GM21528 (cell line): ENCODE data around the gene DDX18.
"Not testable (repeated sequence)": the region's sequence is repeated elsewhere in the genome, so short reads cannot be mapped to it uniquely, and the experiment has no call there.

Source experiments
- ATAC-seq: cut with Tn5 transposase; IDR thresholded peaks from one replicate; pipeline ENCODE4 v1.9.1; 2021; ENCODE audit warnings: mild to moderate bottlenecking, moderate library complexity; ENCODE audit not compliant: unreplicated experiment, low FRiP score

The DDX18 gene

DNA sequence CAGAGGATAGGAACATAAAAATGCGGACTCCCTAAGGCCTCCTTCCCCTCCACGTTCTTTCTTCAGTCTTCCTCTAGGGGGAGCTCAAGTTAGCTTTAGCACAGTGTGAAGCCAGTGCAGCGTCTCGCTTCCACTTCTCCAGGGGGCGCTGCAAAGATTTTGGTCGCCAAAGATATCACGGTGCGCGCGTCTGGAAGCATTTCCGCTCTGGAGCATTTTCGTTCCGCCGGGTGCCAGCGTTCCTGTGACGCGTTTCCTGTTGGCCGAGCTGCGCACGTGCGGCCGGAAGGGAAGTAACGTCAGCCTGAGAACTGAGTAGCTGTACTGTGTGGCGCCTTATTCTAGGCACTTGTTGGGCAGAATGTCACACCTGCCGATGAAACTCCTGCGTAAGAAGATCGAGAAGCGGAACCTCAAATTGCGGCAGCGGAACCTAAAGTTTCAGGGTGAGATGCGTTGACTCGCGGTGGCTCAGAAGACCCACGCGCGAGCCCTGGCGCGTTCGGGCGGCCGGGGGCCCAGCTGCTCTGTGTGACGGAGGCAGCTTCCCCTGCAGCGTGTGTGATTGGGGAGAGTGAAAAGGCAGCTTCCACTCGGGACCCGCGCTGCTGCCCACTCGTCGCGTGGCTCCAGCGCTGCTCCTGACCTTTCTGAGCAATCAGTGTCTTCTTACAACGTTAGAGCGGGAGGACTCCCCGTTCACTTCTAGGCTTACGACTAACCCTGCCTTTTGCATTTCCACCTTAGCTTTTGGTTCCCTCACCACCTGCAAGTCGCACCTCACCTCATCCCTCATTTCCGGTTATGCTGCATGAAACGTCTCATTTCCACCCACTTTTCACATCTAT is at the start of gene DDX18:
DDX18 (plus strand) TSS at position 275 of the 848 bp plus-strand sequence; CDS start at position 362, 87 bp downstream.
- peak; percentile 97 for ATAC-seq

DNA sequence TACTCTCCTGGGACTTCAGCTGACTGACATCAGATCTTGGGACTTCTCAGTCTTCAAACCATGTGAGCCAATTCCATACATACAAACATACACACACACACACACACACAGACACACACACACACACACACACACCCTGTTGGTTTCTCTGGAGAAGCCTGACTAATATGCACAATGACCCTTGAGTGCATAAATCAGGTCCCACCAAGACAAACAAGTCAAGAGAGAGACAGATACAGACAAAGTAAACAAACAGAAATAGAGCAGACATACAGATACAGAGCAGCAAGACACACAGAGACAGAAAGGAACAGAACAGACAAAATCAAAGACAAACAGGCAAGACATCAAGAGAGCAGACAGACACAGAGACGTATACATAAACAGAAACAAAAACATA is 43.8 kb upstream of the DDX18 start:
- ATAC-seq = no peak

DNA sequence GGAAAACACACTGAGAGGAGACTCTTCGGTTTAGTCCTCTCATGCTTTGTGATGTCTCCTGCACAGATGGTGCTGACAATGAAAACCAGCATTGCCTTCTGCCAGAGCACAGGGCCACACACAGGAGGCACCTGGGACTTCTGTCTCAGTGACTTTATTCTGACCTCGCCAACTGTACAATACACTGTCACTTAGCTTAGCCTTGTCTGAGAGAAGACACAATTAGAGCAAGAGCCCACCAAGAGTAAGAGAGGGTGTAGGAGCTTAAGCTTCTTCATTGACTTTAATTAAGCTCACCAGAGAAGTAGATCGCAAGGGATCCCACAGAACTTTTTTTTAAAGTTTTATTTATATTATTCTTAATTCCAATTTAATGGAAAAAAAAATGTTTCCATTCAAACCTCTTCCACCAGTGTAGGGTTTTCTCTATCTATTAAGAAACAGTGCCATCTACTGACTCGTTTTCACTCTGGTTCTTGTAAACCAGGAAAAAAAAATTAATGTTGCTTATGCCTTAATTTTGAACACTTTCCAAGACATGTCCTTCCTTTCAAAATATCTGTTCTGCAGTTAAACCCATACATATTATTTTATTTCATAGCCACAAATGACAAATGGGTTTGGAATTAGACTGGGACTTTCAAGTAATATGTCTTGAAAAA is 42.4 kb upstream of the DDX18 start:
- no peak for ATAC-seq

DNA sequence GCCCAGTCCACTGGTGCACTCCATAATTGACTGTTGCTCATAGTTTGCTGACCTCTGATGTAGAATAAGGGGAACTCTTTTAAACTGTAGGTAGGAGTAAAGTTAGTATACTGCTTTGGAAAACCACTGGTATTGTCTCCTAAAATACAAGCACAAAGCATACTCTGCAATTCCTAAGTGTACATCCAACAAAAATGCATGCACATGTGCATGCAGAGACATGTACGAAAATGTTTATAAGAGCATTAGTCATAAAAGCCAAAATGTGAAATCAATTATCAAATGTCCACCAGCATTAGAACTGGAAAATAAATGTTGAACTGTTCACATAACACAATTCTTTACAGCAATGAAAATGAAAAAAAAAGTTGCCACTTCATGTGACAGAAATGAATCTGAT is 39.8 kb upstream of the DDX18 start:
- no peak for ATAC-seq

DNA sequence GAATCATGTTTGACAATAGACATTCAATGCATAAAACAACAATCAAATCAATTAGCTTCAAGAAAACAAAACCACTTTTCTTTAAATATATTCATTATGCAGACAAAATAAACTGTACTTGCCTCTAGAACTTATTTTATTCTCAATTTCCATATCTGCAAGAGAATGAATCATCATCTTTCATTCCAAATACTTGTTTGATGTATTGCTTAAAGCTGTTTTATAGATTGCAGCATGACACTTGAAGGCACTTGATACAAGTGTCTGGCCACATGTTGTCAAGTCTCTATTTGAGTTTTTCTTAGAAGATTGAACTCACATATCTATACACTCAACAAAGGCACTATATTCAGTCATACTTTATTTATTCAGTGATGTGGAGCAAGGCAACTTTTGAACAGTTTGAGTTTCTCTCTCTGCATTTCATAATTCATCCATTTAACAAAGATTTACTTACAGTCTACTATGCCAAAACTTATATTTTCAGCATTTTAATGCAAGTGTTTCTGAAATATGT is 38.7 kb upstream of the DDX18 start:
- no peak for ATAC-seq

DNA sequence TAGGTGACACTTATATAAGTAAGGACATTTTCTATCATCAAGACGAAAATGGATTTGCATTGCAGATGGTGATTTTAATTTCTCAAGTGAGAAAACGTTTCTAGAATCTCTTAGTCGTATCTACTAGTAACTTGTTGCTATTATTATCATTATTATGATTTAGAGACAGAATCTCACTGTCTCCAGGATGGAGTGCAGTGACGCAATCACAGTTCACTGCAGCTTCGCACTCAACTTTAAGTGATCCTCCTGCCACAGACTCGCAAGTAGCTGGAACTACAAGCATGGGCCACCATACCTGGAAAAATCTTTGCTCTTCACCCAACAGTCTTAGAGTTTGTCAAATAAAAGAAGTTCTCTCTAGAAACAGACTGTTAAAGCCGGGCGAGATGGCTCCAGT is 37.6 kb upstream of the DDX18 start:
- ATAC-seq = no peak

DNA sequence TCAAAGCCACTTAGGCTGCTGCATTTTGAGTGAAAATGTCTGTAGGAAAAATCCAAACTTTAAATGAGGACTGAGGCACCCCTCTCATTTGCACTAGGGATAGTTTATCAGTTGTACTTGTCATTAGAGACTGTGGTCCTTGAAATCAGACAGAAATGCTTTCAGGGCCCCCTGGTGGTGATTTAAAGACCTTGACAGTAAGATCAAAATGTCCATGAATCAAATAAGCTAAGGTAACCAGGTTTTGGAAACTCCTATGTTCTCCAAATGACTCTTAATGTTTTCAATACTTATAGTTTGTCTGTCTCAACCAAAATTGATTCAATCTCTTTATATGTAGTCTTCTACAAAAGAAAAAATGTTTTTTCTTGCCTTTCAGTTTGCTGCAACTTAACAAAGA is 28.8 kb upstream of the DDX18 start:
- ATAC-seq = peak; percentile 73

DNA sequence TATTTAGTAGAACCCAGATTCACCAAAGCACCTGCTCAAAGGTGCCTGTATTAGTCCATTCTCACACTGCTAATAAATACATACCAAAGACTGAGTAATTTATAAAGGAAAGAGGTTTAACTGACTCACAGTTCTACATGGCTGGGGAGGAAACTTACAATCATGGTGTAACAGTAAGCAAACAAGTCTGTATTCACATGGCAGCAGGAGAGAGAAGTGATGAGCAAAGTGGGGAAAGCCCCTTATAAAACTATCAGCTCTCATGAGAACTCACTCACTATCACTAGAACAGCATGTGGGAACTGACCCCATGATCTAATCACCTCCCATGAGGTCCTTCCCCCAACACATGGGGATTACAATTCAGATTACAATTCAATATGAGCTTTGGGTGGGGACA is 28.0 kb upstream of the DDX18 start:
- no peak for ATAC-seq

DNA sequence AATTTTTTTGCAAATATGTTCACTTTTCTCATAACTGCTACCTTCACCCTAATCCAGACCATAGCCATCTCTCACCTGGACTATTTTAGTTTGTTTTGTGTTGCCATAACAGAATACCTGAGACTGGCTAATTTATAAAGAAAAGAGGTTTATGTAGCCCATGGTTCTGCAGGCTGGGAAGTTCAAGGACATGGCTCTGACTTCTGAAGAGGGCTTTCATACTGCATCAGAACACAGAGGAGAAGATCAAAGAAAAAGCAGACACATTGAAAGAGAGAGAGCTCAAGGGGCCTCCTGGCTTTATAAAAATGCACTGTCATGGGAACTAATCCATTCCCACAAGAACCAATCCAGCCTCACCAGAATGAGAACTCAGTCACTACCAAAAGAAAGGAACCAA is 25.0 kb upstream of the DDX18 start:
- ATAC-seq = no peak

DNA sequence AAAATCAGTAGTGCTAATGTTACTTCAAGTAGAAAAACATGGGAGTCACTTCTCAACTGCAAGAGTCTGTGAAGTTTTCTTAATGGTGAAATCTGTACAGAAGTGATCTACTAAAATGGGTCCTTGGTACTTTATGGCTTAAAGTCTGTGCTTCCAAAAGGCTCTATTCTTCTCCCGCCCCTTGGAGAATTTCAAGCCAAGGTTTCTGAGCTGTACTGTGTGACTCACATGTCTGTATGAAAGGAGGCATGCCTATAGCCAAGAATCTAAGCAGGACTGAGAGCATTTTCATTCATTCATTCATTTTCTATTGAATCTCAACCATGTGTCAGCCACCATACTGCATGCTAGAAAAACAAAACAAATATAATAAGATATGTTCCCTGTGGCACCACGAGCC is 19.8 kb upstream of the DDX18 start:
- ATAC-seq = no peak

DNA sequence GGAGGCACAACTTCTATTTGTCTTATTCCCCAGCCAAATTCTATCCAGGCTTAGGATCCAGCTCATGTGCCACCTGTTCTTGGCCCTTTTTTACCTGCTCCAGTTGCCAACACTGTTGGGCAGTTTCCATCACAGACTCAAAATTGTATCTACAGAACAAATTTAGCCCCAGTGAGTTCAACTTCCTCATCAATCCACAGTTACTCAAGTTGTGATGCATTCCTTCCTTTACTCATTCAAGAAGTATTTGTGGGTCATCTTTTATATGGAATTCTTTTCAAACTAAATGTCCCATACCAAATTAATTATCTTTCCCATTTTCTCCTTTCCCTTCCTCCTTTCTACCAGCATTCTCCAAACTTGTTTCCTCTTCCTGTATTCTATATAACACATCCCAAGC is 12.7 kb upstream of the DDX18 start:
- ATAC-seq = no peak

DNA sequence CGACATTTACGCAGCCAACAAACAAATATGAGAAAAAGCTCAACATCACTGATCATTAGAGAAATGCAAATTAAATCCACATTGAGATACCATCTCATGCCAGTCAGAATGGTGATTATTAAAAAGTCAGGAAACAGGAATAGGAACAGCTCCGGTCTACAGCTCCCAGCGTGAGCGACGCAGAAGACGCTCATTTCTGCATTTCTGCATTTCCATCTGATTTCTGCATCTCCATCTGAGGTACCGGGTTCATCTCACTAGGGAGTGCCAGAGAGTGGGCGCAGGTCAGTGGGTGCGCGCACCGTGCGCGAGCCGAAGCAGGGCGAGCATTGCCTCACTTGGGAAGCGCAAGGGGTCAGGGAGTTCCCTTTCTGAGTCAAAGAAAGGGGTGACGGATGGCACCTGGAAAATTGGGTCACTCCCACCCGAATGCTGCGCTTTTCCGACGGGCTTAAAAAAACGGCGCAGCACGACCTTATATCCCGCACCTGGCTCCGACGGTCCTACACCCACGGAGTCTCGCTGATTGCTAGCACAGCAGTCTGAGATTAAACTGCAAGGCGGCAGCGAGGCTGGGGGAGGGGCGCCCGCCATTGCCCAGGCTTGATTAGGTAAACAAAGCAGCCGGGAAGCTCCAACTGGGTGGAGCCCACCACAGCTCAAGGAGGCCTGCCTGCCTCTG is 10.7 kb upstream of the DDX18 start:
- not testable (repeated sequence) for ATAC-seq

DNA sequence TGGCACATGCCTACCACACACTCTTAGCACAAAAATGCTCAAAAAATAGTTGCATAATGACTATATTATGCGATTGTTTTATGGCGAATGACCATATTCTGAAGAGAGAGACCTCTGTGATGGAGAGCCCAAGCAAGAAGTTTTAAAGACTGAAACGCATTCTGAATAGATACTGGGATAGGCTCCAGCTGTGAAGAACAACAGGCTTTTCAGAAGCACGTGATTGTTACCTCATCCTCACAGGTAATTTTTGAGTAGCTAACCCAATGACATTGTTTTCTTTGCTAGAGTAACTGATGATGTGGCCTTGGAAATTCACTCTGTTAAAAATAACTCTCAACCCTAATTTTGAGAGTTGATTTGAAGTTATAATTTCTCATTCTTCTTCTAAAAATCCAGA is 2.0 kb upstream of the DDX18 start:
- no peak for ATAC-seq

DNA sequence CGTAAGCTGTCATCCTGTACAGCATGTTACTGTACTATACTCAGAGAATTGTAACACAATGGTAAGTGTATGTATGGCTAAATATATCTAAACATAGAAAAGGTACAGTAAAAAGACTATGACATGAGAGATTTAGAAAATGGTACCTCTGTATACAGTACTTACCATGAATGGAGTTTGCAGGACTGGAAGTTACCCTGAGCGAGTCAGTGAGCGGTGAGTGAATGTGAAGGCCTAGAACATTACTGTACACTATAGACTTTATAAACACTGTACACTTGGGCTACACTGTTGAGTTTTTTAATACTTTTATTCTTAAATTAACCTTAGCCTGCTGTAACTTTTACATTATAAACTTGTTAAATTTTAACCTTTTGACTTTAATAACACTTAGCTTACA is 1.5 kb downstream of the DDX18 start:
- no peak for ATAC-seq

DNA sequence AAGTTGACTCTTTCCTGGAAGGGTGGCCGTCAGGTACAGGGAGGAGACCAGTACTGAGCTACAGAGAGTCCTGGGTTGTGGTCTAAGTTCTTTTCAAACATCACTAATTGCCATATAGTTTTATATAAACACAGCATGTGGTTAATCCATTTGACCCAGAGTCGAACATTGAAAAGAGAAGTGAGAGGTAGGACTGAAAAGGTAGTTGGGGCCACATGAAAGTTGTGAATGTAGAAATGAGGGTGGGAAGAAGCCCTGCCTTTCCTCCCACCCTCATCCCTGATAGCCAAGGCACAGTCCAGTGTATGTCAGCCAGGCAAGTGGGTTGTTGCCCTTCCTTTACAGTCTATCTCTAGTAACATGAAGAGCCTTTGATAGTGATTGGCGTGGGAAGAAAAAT is 4.4 kb downstream of the DDX18 start:
- ATAC-seq = no peak

DNA sequence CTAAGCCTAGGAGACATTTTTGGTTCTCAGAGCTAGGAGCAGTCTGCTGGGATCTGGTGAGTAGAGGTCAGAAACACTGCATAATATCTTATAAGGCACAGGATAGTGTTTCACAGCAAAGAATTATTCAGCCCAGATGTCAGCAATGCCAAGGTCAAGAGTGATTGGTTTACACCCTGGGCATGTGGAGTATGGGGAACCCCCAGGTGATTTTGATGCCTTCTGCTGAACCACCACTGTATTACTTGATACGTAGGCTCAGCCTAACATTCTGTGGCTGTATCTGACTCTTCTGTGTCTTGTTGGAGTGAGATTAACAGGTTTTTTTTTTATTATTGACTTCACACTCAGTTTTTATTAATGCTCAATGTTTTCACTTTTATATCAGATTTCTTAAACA is 6.0 kb downstream of the DDX18 start:
- peak; percentile 44 for ATAC-seq

DNA sequence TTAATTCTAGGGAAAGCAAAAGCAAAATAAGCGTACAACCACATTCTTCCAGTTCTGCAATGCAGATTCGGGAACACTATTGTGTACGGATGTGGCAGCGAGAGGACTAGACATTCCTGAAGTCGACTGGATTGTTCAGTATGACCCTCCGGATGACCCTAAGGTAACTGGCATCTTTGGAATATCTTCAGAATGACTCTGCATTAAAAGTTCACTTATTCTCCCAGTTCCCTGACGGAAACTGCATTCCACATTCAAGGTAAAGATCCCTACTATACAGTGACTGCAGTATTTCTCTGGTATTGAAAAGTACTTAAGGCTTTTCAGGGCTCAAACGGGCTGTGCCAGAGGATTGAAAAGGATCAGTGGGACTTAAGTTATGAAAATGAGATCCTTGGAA is 10.9 kb downstream of the DDX18 start:
- no peak for ATAC-seq

DNA sequence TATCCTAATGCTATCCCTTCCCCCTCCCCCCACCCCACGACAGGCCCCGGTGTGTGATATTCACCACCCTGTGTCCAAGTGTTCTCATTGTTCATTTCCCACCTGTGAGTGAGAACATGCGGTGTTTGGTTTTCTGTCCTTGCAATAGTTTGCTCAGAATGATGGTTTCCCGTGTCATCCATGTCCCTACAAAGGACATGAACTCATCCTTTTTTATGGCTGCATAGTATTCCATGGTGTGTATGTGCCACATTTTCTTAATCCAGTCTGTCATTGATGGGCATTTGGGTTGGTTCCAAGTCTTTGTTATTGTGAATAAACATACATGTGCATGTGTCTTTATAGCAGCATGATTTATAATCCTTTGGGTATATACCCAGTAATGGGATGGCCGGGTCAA is 13.0 kb downstream of the DDX18 start:
- ATAC-seq = not testable (repeated sequence)

DNA sequence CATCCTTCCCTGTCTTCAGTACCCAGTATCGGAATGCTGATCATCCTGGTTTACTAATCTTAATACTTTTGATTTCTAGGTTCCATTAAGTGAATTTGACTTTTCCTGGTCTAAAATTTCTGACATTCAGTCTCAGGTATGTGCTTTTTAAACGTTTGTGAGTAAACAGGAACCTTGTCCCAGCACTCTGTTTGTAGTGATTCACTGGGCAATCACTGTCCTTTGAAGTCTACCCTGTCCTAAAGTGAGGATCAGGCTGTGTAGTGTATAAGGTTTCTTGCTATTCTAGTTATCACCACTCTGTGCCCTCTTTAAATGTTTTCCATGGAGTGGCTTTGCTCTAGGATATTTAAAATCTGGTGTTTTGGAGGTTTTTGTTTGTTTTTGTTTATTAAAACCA is 14.4 kb downstream of the DDX18 start:
- ATAC-seq = no peak

DNA sequence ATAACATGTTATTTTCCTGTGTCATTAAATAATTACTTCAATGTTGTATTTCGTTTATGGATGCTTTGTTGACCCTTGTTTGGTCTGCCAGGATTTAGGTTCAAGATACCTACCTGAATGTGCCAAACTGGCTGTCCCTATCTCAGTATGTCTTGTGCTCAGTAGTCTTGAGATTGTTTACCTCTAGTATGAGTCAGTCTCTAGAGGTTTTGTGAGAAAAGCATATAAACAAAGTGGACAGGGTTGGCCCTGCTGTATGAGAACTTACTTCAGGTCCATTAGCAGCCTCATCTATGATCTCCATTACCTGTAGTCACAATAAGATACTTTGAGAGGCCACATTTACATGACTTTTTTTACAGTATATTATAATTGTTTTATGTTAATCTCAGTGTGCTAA is 17.8 kb downstream of the DDX18 start:
- ATAC-seq = no peak

DNA sequence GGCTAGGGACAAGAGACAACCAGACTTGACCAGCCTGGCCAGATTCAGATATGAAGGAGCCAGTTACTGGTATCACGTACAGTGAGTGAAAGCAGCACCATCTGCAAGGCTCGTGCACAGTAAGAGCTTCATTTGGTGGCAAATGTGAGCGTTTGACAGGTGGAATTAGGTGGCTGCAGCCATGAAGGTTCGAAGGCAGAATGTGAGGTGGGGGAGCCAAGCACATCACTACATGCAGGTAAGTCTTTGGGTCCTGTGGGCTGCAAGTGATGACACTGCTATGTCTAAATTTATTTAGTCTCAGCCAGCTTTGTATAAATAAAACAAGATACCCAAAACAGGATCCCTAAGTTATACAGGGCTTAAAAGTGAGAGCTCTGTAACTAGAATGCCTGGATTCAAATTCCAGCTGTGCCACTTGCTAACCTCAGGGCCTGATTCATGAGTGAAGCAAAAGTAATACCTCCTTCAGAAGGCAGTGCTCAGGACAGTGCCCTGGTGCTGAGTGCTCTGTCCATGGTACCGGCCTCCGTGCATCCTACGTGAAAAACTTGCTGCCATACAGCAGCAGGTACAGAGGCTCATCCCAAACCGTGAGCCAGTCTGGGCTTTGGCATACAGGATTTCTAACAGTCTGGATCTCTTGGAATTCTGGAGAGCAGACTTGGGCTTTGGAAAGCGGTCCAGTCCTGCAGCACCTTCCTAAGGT is 18.6 kb downstream of the DDX18 start:
- no peak for ATAC-seq
